RWPE2 (cell line): ENCODE measurements around the gene KRT17.

ENCODE experiments used
- ATAC-seq: fragments of 200-7000 bp; cut with Tn5 transposase; 3 replicates; pipeline ENCODE4 v1.9.1; 2021; ENCODE audit warnings: low read depth
- DNase-seq: peaks from one replicate; pipeline ENCODE4 v3.0.0-alpha.2; 2020; ENCODE audit warnings: low spot score
- H3K27ac ChIP-seq: fragments of 450-650 bp; 2 replicates; pipeline ENCODE4 v1.5.1; 2017; ENCODE audit warnings: mild to moderate bottlenecking; ENCODE audit not compliant: poor library complexity, severe bottlenecking
- H3K27me3 ChIP-seq: fragments of 250-450 bp; sonication (Bioruptor Pico); 2 replicates; pipeline ENCODE4 v1.5.1; 2021; ENCODE audit warnings: mild to moderate bottlenecking, moderate library complexity; ENCODE audit not compliant: insufficient read depth, poor library complexity, severe bottlenecking
- H3K36me3 ChIP-seq: fragments of 250-450 bp; sonication (Bioruptor Pico); 2 replicates; pipeline ENCODE4 v1.5.1; 2020; ENCODE audit warnings: low read depth, mild to moderate bottlenecking, moderate library complexity
- H3K4me1 ChIP-seq: fragments of 250-450 bp; sonication (Bioruptor Pico); 2 replicates; pipeline ENCODE4 v1.5.1; 2021; ENCODE audit warnings: mild to moderate bottlenecking, moderate library complexity; ENCODE audit not compliant: insufficient read depth, poor library complexity, severe bottlenecking
- H3K4me3 ChIP-seq: fragments of 250-450 bp; sonication (Bioruptor Pico); 2 replicates; pipeline ENCODE4 v1.5.1; 2021; ENCODE audit warnings: mild to moderate bottlenecking, moderate library complexity; ENCODE audit not compliant: severe bottlenecking
- H3K9me3 ChIP-seq: fragments of 250-450 bp; sonication (Bioruptor Pico); 2 replicates; pipeline ENCODE4 v1.5.1; 2021; ENCODE audit warnings: mild to moderate bottlenecking, moderate library complexity; ENCODE audit not compliant: severe bottlenecking
- TF ChIP-seq, protein P1 (sequence below): fragments of 450-650 bp; IDR thresholded peaks from one replicate; pipeline ENCODE4 v1.5.1; 2017; ENCODE audit warnings: mild to moderate bottlenecking, moderate library complexity; ENCODE audit not compliant: poor library complexity, severe bottlenecking

KRT17 gene

DNA sequence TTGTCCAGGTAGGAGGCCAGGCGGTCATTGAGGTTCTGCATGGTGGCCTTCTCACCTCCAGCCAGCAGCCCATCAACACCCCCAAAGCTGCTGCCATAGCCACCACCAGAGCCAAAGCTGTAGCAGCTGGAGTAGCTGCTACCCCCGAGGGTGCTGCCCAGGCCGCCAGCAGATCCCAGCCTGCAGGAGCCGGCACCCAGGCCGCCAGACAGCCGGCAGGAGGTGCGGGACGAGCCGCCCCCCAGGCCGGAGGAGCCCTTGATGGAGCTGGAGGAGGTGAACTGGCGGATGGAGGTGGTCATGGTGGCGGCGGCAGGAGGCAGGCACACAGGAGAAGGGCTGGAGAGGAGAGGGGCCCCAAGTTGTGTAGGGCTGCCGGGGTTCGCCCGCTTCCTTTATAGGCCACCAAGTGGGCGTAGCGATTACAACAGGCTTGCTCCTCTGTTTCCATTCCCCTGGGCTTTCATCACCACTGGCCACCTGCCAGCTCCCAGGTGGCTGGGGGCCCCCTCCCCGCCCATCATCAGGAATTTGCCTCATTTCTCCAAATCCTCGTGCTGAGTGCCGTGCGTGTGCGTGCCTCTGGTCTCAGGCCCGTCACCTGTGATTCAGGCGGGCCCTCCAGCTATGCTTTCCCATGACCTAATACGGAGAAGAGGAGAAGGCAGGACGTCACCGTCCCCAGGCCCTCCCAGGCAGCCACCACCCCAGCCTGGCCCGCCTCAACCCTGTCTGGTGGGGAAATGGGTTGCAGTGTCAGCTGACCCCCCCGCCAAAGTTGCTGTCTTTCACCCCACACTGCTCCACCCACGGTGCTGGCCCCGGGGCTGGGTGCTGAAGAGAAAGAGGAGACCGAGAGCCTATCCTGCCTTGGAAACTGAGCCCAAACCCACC, at the start of gene KRT17:
Gene KRT17, minus strand, starts transcription at position 368 of the 894 bp plus-strand sequence. Its CDS starts 66 bp downstream, at position 302.
- H3K4me3 ChIP-seq, result peak within 1 kb of the TSS; percentile 49
- TF ChIP-seq, protein P1, sequence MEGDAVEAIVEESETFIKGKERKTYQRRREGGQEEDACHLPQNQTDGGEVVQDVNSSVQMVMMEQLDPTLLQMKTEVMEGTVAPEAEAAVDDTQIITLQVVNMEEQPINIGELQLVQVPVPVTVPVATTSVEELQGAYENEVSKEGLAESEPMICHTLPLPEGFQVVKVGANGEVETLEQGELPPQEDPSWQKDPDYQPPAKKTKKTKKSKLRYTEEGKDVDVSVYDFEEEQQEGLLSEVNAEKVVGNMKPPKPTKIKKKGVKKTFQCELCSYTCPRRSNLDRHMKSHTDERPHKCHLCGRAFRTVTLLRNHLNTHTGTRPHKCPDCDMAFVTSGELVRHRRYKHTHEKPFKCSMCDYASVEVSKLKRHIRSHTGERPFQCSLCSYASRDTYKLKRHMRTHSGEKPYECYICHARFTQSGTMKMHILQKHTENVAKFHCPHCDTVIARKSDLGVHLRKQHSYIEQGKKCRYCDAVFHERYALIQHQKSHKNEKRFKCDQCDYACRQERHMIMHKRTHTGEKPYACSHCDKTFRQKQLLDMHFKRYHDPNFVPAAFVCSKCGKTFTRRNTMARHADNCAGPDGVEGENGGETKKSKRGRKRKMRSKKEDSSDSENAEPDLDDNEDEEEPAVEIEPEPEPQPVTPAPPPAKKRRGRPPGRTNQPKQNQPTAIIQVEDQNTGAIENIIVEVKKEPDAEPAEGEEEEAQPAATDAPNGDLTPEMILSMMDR, result no peak
- no peaks in the 10 kb centered on the region for H3K9me3 ChIP-seq
- no peaks in the 10 kb centered on the region for H3K27me3 ChIP-seq
- DNase-seq (peak; percentile 97), ATAC-seq (peak; percentile 45)
- peak within 1 kb of the TSS; percentile 99 for H3K27ac ChIP-seq
- peaks cover 38% of the 10 kb centered on the region for H3K36me3 ChIP-seq
- H3K4me1 ChIP-seq, result peaks cover 21% of the 10 kb centered on the region

DNA sequence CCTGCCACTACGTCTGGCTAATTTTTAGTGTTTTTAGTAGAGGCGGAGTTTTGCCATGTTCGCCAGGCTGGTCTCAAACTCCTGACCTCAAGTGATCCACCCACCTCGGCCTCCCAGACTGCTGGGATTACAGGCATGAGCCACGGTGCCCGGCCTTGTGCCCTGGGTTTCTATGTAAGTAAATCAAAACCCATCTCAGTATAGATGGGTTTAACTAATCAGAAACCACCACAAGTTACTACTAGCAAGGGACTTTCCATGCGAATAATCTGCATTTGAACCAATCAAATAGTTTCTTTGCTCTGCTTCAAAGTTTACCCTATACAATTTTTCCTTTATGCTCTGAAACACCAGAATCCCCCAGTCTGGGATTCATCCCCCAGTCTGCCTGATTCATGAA, 47.8 kb upstream of the KRT17 start:
- ATAC-seq, result no peak

DNA sequence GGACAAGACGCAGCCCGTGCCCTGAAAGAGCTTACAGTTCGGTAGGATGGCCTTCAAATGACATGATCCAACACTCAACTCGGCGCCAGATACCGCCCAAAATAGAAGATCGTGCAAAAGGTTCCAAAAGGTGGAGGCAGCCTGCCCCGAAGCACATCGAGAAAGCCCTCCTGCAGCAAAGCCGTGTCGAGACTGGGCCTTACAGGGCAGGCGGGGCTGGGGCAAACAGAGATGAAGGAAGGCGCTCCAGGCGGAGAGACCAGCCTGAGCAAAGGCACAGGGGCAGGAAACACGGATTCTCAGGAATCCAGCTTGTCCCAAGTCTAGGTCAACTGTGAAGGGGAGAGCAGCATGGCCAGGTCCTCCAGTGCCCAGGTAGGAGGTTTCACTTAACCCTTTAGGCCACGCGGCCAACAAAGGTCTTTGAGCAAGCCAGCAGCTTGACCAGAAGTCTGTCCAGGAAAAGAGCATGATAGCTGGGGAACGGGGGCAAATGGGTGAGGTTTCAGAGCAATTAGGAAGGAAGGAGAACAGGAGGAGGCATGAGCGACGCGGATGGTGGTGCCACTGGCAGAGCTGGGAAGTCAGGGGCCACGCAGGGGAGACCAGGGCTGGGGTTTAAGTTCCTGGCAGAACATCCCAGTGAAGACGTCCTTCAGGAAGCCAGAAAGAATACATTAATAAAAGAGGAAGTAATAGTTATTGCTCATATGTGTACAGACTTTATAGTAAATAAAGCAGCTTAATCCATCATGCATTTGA, 43.1 kb upstream of the KRT17 start:
- H3K4me3 ChIP-seq, result no peak overlapping the region
- DNase-seq (no peak), ATAC-seq (no peak)
- H3K9me3 ChIP-seq, result no peaks in the 10 kb centered on the region
- no peaks in the 10 kb centered on the region for H3K36me3 ChIP-seq
- H3K27me3 ChIP-seq, result no peaks in the 10 kb centered on the region
- TF ChIP-seq, protein P1, result peak; percentile 64
- H3K27ac ChIP-seq, result no peak overlapping the region
- peaks cover 11% of the 10 kb centered on the region for H3K4me1 ChIP-seq

More for the DNA sequence above, 47.8 kb upstream of the KRT17 start:
- Histone ChIP-seq H3K27ac (no peak overlapping the region), H3K4me3 (no peak overlapping the region), H3K9me3 (no peaks in the 10 kb centered on the region), H3K27me3 (no peaks in the 10 kb centered on the region), H3K36me3 (no peaks in the 10 kb centered on the region), H3K4me1 (no peaks in the 10 kb centered on the region)
- TF ChIP-seq, protein P1, result no peak
- DNase-seq, result no peak

DNA sequence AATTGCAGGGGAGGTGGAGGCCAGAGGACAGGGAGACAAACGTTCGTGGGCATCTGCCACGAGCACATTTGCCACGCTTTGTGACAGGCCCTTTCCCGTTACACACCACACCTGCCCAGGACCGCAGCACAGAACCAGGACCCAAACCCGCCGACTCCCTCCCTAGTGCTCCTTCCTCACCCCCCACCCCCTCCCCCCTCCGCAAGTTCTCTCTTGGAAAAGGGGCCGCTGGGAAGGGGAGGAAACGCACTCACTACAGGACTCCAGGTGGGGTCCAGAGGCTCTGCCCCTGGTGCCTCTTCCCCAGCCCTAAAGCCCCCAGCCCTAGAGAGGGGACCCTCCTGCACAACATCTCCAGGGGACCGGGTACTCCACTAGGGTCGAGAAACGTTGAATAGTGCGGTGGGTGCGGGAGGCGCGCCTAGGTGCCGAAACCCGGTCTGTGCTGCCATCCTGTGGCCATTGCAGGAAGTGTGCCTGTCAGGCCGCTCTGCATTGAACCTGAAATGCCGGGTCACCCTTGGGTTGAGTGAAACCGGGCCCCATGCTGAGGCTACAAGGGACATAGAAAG, 42.4 kb upstream of the KRT17 start:
- no peaks in the 10 kb centered on the region for H3K9me3 ChIP-seq
- DNase-seq (no peak), ATAC-seq (peak; percentile 44)
- peaks cover 11% of the 10 kb centered on the region for H3K4me1 ChIP-seq
- peak overlapping the region; percentile 67 for H3K27ac ChIP-seq
- no peak overlapping the region for H3K4me3 ChIP-seq
- no peaks in the 10 kb centered on the region for H3K36me3 ChIP-seq
- TF ChIP-seq, protein P1, result peak; percentile 83
- H3K27me3 ChIP-seq, result no peaks in the 10 kb centered on the region
